HCT116 (cell line): ENCODE measurements around the gene MCRIP1. TPM values are rescaled to one million over a fixed set of nuclear protein-coding genes. Genes with fewer than 3 reads are reported as not detected.
A peak's percentile ranks its signal among the peaks of the same experiment; 100 is the strongest.

Experiments used
- ATAC-seq: fragments of 200-7000 bp; cut with Tn5 transposase; 2 replicates; pipeline ENCODE4 v1.9.1; 2020; ENCODE audit warnings: mild to moderate bottlenecking, moderate library complexity
- BruUV-seq: library from RNA; stranded (reverse); fragments of 400-500 nt; replicated peaks from 2 replicates; lab custom pipeline; 2021; lab: Mats Ljungman, UMichigan
- CTCF ChIA-PET: fragments of 300-600 bp; sonication (Branson Sonifier 250); formaldehyde crosslinking; loops from one replicate; lab custom pipeline; 2021; ENCODE audit warnings: antibody characterized with exemption; lab: Charles Lee
- POLR2A ChIA-PET: fragments of 300-600, 350-600 bp; sonication (Branson Sonifier 250); formaldehyde crosslinking; loops from one replicate; lab custom pipeline; 2021; ENCODE audit warnings: antibody characterized with exemption; lab: Charles Lee
- RAD21 ChIA-PET, 2 experiments: fragments of 300-600 bp; sonication (Branson Sonifier 250); formaldehyde crosslinking; loops; one replicate each; lab custom pipeline; 2023; ENCODE audit warnings: low total read pairs in 2 of 2; ENCODE audit not compliant: uncharacterized antibody in 2 of 2, unreplicated experiment in 2 of 2, low non-redundant PET in 1 of 2; lab: Charles Lee
- DNase-seq: peaks from one replicate; pipeline ENCODE4 v3.0.0-alpha.2; 2010; ENCODE audit warnings: low read depth, low spot score
- H2AFZ ChIP-seq: fragments of 200-600 bp; shearing (Covaris generic), sonication (generic); 2 replicates; pipeline ENCODE4 v1.6.1; 2017; ENCODE audit warnings: low read depth, mixed run types, mixed read lengths, antibody characterized with exemption, low read length; ENCODE audit not compliant: poor library complexity, severe bottlenecking
- H3K27ac ChIP-seq: 2 replicates; pipeline ENCODE4 v1.5.1; 2012; ENCODE audit warnings: low read depth, low read length
- H3K27me3 ChIP-seq: fragments of 200-600 bp; sonication (generic); 2 replicates; pipeline ENCODE4 v1.6.1; 2016; ENCODE audit warnings: mixed run types, low read length, mixed read lengths; ENCODE audit not compliant: insufficient read depth
- H3K36me3 ChIP-seq, 2 experiments: fragments of 200-500 bp in 1 of 2; fragments of 200-600 bp in 1 of 2; sonication (Bioruptor generic) in 1 of 2; sonication (generic) in 1 of 2; 2 replicates each; pipeline versions ENCODE4 v1.5.1 to v1.6.1; 2014 to 2016; ENCODE audit warnings: low read length in 2 of 2, inconsistent platforms in 1 of 2, mixed read lengths in 1 of 2, mixed run types in 1 of 2; ENCODE audit not compliant: insufficient read depth in 2 of 2, control insufficient read depth in 1 of 2
- H3K4me1 ChIP-seq, 2 experiments: fragments of 200-600 bp in 1 of 2; sonication (generic) in 1 of 2; 2 replicates each; pipeline versions ENCODE4 v1.5.1 to v1.6.1; 2012 to 2017; ENCODE audit warnings: low read length in 2 of 2, inconsistent platforms in 1 of 2, mild to moderate bottlenecking in 1 of 2, mixed read lengths in 1 of 2, mixed run types in 1 of 2, moderate library complexity in 1 of 2; ENCODE audit not compliant: insufficient read depth in 2 of 2, control insufficient read depth in 1 of 2
- H3K4me2 ChIP-seq: fragments of 200-600 bp; sonication (generic); 2 replicates; pipeline ENCODE4 v1.6.1; 2017; ENCODE audit warnings: mixed run types, low read length, mixed read lengths
- H3K4me3 ChIP-seq, 2 experiments: fragments of 200-600 bp in 1 of 2; sonication (generic) in 1 of 2; replicated peaks in 1 of 2; 2 replicates each; pipeline ENCODE4 v1.5.1; 2011 to 2016; ENCODE audit warnings: low read length in 2 of 2, control low read depth in 1 of 2, low read depth in 1 of 2, mild to moderate bottlenecking in 1 of 2, mixed read lengths in 1 of 2, mixed run types in 1 of 2
- H3K79me2 ChIP-seq: fragments of 200-600 bp; sonication (generic); 2 replicates; pipeline ENCODE4 v1.6.1; 2017; ENCODE audit warnings: mild to moderate bottlenecking, mixed run types, low read length, moderate library complexity, mixed read lengths; ENCODE audit not compliant: insufficient read depth
- H3K9ac ChIP-seq: fragments of 200-600 bp; sonication (generic); 2 replicates; pipeline ENCODE4 v1.6.1; 2016; ENCODE audit warnings: low read length, mixed read lengths
- H3K9me2 ChIP-seq: fragments of 200-600 bp; sonication (generic), shearing (Covaris generic); 2 replicates; pipeline ENCODE4 v1.6.1; 2017; ENCODE audit warnings: mixed run types, mild to moderate bottlenecking, moderate library complexity; ENCODE audit not compliant: insufficient read depth
- H3K9me3 ChIP-seq, 2 experiments: fragments of 200-500 bp in 1 of 2; fragments of 200-600 bp in 1 of 2; sonication (Bioruptor generic) in 1 of 2; sonication (generic) in 1 of 2; 2 replicates each; pipeline ENCODE4 v1.6.1; 2014 to 2017; ENCODE audit warnings: low read length in 2 of 2, mixed read lengths in 2 of 2, inconsistent platforms in 1 of 2, low read depth in 1 of 2, mild to moderate bottlenecking in 1 of 2, mixed run types in 1 of 2, moderate library complexity in 1 of 2; ENCODE audit not compliant: control insufficient read depth in 1 of 2, insufficient read depth in 1 of 2
- H4K20me1 ChIP-seq: fragments of 200-600 bp; sonication (generic), shearing (Covaris generic); 2 replicates; pipeline ENCODE4 v1.6.1; 2017; ENCODE audit warnings: mixed run types, mild to moderate bottlenecking, moderate library complexity; ENCODE audit not compliant: insufficient read depth
- CBX3 ChIP-seq: IDR thresholded peaks from 2 replicates; pipeline ENCODE4 v1.6.1; 2012; ENCODE audit warnings: low read depth
- CEBPB ChIP-seq: IDR thresholded peaks from 2 replicates; pipeline ENCODE4 v1.6.1; 2012; ENCODE audit warnings: low read depth
- CTCF ChIP-seq, 3 experiments: fragments of 200-600 bp in 1 of 3; sonication (generic) in 1 of 3; IDR thresholded peaks in 2 of 3; conservative IDR thresholded peaks in 1 of 3; 2 replicates each; pipeline ENCODE4 v1.5.1; 2012 to 2017; ENCODE audit warnings: low read depth in 2 of 3, low read length in 2 of 3, antibody characterized with exemption in 1 of 3, borderline replicate concordance in 1 of 3, control low read depth in 1 of 3, mild to moderate bottlenecking in 1 of 3, mixed read lengths in 1 of 3, mixed run types in 1 of 3, moderate library complexity in 1 of 3; ENCODE audit not compliant: insufficient read depth in 1 of 3
- EGR1 ChIP-seq: IDR thresholded peaks from 2 replicates; pipeline ENCODE4 v1.6.1; 2012; ENCODE audit warnings: low read depth
- EZH2 ChIP-seq: fragments of 200-600 bp; sonication (generic); IDR thresholded peaks from 2 replicates; pipeline ENCODE4 v1.6.1; 2017; ENCODE audit warnings: antibody characterized with exemption, mixed run types
- EZH2phosphoT487 ChIP-seq: fragments of 200-600 bp; IDR thresholded peaks from 2 replicates; pipeline ENCODE4 v1.6.1; 2018; ENCODE audit warnings: antibody characterized with exemption, borderline replicate concordance
- FOSL1 ChIP-seq: IDR thresholded peaks from 2 replicates; pipeline ENCODE4 v1.6.1; 2012; ENCODE audit warnings: low read depth
- MAX ChIP-seq: IDR thresholded peaks from 2 replicates; pipeline ENCODE4 v1.6.1; 2012
- POLR2A ChIP-seq: IDR thresholded peaks from 2 replicates; pipeline ENCODE4 v1.7.0; 2011; ENCODE audit warnings: borderline replicate concordance; ENCODE audit not compliant: insufficient read depth, insufficient read length; ENCODE audit errors: extremely low read depth
- POLR2AphosphoS5 ChIP-seq: IDR thresholded peaks from 2 replicates; pipeline ENCODE4 v1.6.1; 2011; ENCODE audit warnings: mild to moderate bottlenecking, low read depth, low read length, moderate library complexity
- RAD21 ChIP-seq: IDR thresholded peaks from 2 replicates; pipeline ENCODE4 v1.6.1; 2012; ENCODE audit warnings: low read depth, mild to moderate bottlenecking
- SIN3A ChIP-seq: IDR thresholded peaks from 2 replicates; pipeline ENCODE4 v1.6.1; 2012; ENCODE audit warnings: low read depth
- SP1 ChIP-seq: IDR thresholded peaks from 2 replicates; pipeline ENCODE4 v1.6.1; 2012; ENCODE audit warnings: low read depth
- SRF ChIP-seq: IDR thresholded peaks from 2 replicates; pipeline ENCODE4 v1.6.1; 2012; ENCODE audit warnings: low read depth
- YY1 ChIP-seq: IDR thresholded peaks from 2 replicates; pipeline ENCODE4 v1.6.1; 2011; ENCODE audit warnings: low read length, low read depth, moderate library complexity, mild to moderate bottlenecking; ENCODE audit not compliant: insufficient replicate concordance; ENCODE audit errors: extremely low read depth
- ZFX ChIP-seq: fragments of 450-650 bp; IDR thresholded peaks from 2 replicates; pipeline ENCODE4 v1.6.1; 2017
- intact Hi-C: fragments of 100-400 bp; cut with micrococcal nuclease; formaldehyde crosslinking; loops from 2 replicates; pipeline ENCODE4 v1.10.0; 2022
- total RNA-seq: library from RNA; stranded (reverse); gene quantifications from one replicate; pipeline ENCODE4 v1.2.1, GENCODE V29; 2021; ENCODE audit not compliant: unreplicated experiment

The MCRIP1 gene
- total RNA-seq, 1 experiment from 2014 or later: 59.2 TPM

GRCh38 chr17:81833921-81834830 is 1.1 kb upstream of the MCRIP1 start:
- Histone ChIP-seq H3K9me2 (no peaks in the 10 kb centered on the region), H2AFZ (no peak overlapping the region), H3K4me2 (peak overlapping the region; percentile 98), H3K4me3 (peak overlapping the region; percentile 87 to 98), H4K20me1 (no peaks in the 10 kb centered on the region), H3K9me3 (no peaks in the 10 kb centered on the region), H3K4me1 (peaks cover 17 to 32% of the 10 kb centered on the region in 2 experiments), H3K79me2 (peaks cover 15% of the 10 kb centered on the region), H3K27ac (peak overlapping the region; percentile 90), H3K9ac (peak overlapping the region; percentile 98), H3K27me3 (no peaks in the 10 kb centered on the region), H3K36me3 (0 out of 4 replicates have a peak, but pooled peaks cover 0 to 7% of the 10 kb centered on the region in 2 experiments)
- intact Hi-C loops: loop anchor here (2.0 kb wide), 1 partner anchor 27 kb away; the partner anchor contains the start of gene P4HB
- ChIA-PET RAD21 (interaction anchor here in 1 of 2 experiments (1.4 kb wide), 1 partner anchor 99 kb away, joined by 4 read pairs; no protein-coding TSS in a partner anchor), POLR2A (interaction anchor here (1.4 to 1.9 kb wide), 5 partner anchors 12 to 128 kb away, joined by 3 to 8 read pairs (median 3); no protein-coding TSS in a partner anchor), CTCF (interaction anchor here (2.1 kb wide), 1 partner anchor 12 kb away, joined by 10 read pairs; no protein-coding TSS in a partner anchor)
- no peak for TF ChIP-seq POLR2A
- TF ChIP-seq MAX: no peak
- no peak for TF ChIP-seq CEBPB
- TF ChIP-seq EZH2: no peak
- no peak for TF ChIP-seq EZH2phosphoT487
- TF ChIP-seq RAD21: no peak
- no peak for TF ChIP-seq POLR2AphosphoS5
- TF ChIP-seq SP1: no peak
- TF ChIP-seq EGR1: no peak
- no peak for TF ChIP-seq CBX3
- no peak for TF ChIP-seq YY1
- TF ChIP-seq SRF: no peak
- no peak for TF ChIP-seq CTCF (IDR thresholded peaks at IDR 0.05 in 2 of 3, conservative IDR thresholded peaks at IDR 0.05 in 1 of 3; ENCODE audit: borderline replicate concordance in 1 of 3, insufficient read depth in 1 of 3, low read depth in 2 of 3, low read length in 2 of 3)
- TF ChIP-seq FOSL1: no peak
- TF ChIP-seq SIN3A: no peak
- TF ChIP-seq ZFX: no peak
- ATAC-seq: no peak
- DNase-seq: no peak
- TSS peak; percentile 69 for BruUV-seq
